ENCODE measurements around the gene GRID1.
A peak's percentile ranks its signal among the peaks of the same experiment; 100 is the strongest.
"Not testable (repeated sequence)": the region's sequence is repeated elsewhere in the genome, so short reads cannot be mapped to it uniquely, and the experiment has no call there.

GRID1 gene

GRCh38 chr10:85959239-85959638 is 407.4 kb downstream of the GRID1 start:
- Histone ChIP-seq H3K4me3 (ENCODE audit: low read length) (no peak overlapping the region), H2BK120ac (ENCODE audit: low read depth, low read length) (no peak overlapping the region), H3K4me2 (ENCODE audit: low read length) (no peak overlapping the region), H3K23ac (ENCODE audit: low read length) (no peak overlapping the region), H3K18ac (ENCODE audit: low read length) (no peak overlapping the region), H2BK15ac (replicated peaks; ENCODE audit: low read depth) (no peak overlapping the region), H4K8ac (ENCODE audit: low read depth, low read length) (no peak overlapping the region), H3K4ac (ENCODE audit: low read depth, low read length) (no peak overlapping the region), H3K79me2 (ENCODE audit: control insufficient read depth, insufficient read depth, low read length) (no peaks in the 10 kb centered on the region), H3K27ac (ENCODE audit: low read depth, low read length) (no peak overlapping the region), H3K36me3 (ENCODE audit: control insufficient read depth, insufficient read depth, low read length) (no peaks in the 10 kb centered on the region), H2AK5ac (ENCODE audit: low read length) (no peak overlapping the region), H2BK5ac (ENCODE audit: low read length) (no peak overlapping the region), H3K9ac (ENCODE audit: low read length) (no peak overlapping the region), H3K56ac (ENCODE audit: low read length) (no peak overlapping the region), H3K27me3 (ENCODE audit: insufficient read depth, low read length, poor library complexity) (no peaks in the 10 kb centered on the region), H4K5ac (ENCODE audit: low read length) (no peak overlapping the region), H3K79me1 (ENCODE audit: low read length) (no peaks in the 10 kb centered on the region), H3K4me1 (ENCODE audit: control insufficient read depth, low read depth, low read length) (no peaks in the 10 kb centered on the region)
- no peak for DNase-seq
- no CpG with 5 or more reads among the region's 3 CpGs for WGBS (ENCODE audit: extremely low coverage, insufficient coverage, low lambda C conversion rate)

DNA sequence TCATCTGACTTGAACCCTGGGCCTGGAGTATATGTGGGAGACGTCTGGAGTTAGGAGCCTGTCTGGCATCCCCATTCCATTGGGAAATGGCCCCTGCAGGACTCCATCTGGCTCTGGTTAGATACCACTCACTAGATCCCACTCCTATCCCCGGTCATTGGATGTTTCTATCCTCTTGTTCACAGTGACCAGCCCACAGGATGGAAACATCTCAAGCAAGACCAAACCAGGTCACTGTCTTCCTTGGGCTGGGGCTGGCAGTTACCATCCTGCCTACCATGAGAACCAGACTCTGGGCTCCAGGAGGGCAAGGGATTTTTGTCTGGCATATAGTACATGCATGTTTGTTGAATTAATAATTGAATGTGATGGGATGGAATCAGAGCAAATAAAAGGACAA is 415.7 kb downstream of the GRID1 start:
- no peaks in the 10 kb centered on the region for H3K27me3 ChIP-seq (ENCODE audit: insufficient read depth, low read length, poor library complexity)
- no peaks in the 10 kb centered on the region for H3K79me1 ChIP-seq (ENCODE audit: low read length)
- no peaks in the 10 kb centered on the region for H3K36me3 ChIP-seq (ENCODE audit: control insufficient read depth, insufficient read depth, low read length)
- no peak overlapping the region for H2AK5ac ChIP-seq (ENCODE audit: low read length)
- no peak overlapping the region for H4K5ac ChIP-seq (ENCODE audit: low read length)
- H4K8ac ChIP-seq (ENCODE audit: low read depth, low read length), result no peak overlapping the region
- H3K56ac ChIP-seq (ENCODE audit: low read length), result no peak overlapping the region
- H3K4ac ChIP-seq (ENCODE audit: low read depth, low read length), result no peak overlapping the region
- H3K4me1 ChIP-seq (ENCODE audit: control insufficient read depth, low read depth, low read length), result no peaks in the 10 kb centered on the region
- no peak overlapping the region for H3K18ac ChIP-seq (ENCODE audit: low read length)
- H3K79me2 ChIP-seq (ENCODE audit: control insufficient read depth, insufficient read depth, low read length), result no peaks in the 10 kb centered on the region
- no peak overlapping the region for H2BK15ac ChIP-seq (replicated peaks; ENCODE audit: low read depth)
- H2BK120ac ChIP-seq (ENCODE audit: low read depth, low read length), result no peak overlapping the region
- no peak overlapping the region for H3K9ac ChIP-seq (ENCODE audit: low read length)
- no peak overlapping the region for H3K4me3 ChIP-seq (ENCODE audit: low read length)
- no peak for DNase-seq
- H2BK5ac ChIP-seq (ENCODE audit: low read length), result no peak overlapping the region
- H3K4me2 ChIP-seq (ENCODE audit: low read length), result no peak overlapping the region
- WGBS (ENCODE audit: extremely low coverage, insufficient coverage, low lambda C conversion rate), result no CpG with 5 or more reads among the region's 2 CpGs
- no peak overlapping the region for H3K27ac ChIP-seq (ENCODE audit: low read depth, low read length)
- no peak overlapping the region for H3K23ac ChIP-seq (ENCODE audit: low read length)

- Histone ChIP-seq H3K56ac (ENCODE audit: low read length) (no peak overlapping the region), H3K27ac (ENCODE audit: low read depth, low read length) (no peak overlapping the region), H3K4me3 (ENCODE audit: low read length) (no peak overlapping the region), H2BK120ac (ENCODE audit: low read depth, low read length) (no peak overlapping the region), H2BK15ac (replicated peaks; ENCODE audit: low read depth) (no peak overlapping the region), H3K36me3 (ENCODE audit: control insufficient read depth, insufficient read depth, low read length) (no peaks in the 10 kb centered on the region), H3K27me3 (ENCODE audit: insufficient read depth, low read length, poor library complexity) (no peaks in the 10 kb centered on the region), H3K4ac (ENCODE audit: low read depth, low read length) (no peak overlapping the region), H3K4me1 (ENCODE audit: control insufficient read depth, low read depth, low read length) (no peaks in the 10 kb centered on the region), H2BK5ac (ENCODE audit: low read length) (no peak overlapping the region), H3K9ac (ENCODE audit: low read length) (no peak overlapping the region), H3K23ac (ENCODE audit: low read length) (no peak overlapping the region), H3K79me2 (ENCODE audit: control insufficient read depth, insufficient read depth, low read length) (no peaks in the 10 kb centered on the region), H2AK5ac (ENCODE audit: low read length) (no peak overlapping the region), H4K8ac (ENCODE audit: low read depth, low read length) (no peak overlapping the region), H4K5ac (ENCODE audit: low read length) (no peak overlapping the region), H3K79me1 (ENCODE audit: low read length) (no peaks in the 10 kb centered on the region), H3K18ac (ENCODE audit: low read length) (no peak overlapping the region), H3K4me2 (ENCODE audit: low read length) (no peak overlapping the region)
- DNase-seq, result no peak
- WGBS (ENCODE audit: extremely low coverage, insufficient coverage, low lambda C conversion rate), result no CpG with 5 or more reads among the region's 7 CpGs
These were observed 419.8 kb downstream of the GRID1 start for GRCh38 chr10:85946713-85947326.

- Histone ChIP-seq H3K4ac (ENCODE audit: low read depth, low read length) (no peak overlapping the region), H3K79me2 (ENCODE audit: control insufficient read depth, insufficient read depth, low read length) (no peaks in the 10 kb centered on the region), H3K4me1 (ENCODE audit: control insufficient read depth, low read depth, low read length) (no peaks in the 10 kb centered on the region), H3K23ac (ENCODE audit: low read length) (no peak overlapping the region), H4K5ac (ENCODE audit: low read length) (no peak overlapping the region), H2BK15ac (replicated peaks; ENCODE audit: low read depth) (no peak overlapping the region), H3K56ac (ENCODE audit: low read length) (no peak overlapping the region), H3K27me3 (ENCODE audit: insufficient read depth, low read length, poor library complexity) (no peaks in the 10 kb centered on the region), H3K36me3 (ENCODE audit: control insufficient read depth, insufficient read depth, low read length) (no peaks in the 10 kb centered on the region), H3K18ac (ENCODE audit: low read length) (no peak overlapping the region), H2BK5ac (ENCODE audit: low read length) (no peak overlapping the region), H3K4me3 (ENCODE audit: low read length) (no peak overlapping the region), H3K27ac (ENCODE audit: low read depth, low read length) (no peak overlapping the region), H2AK5ac (ENCODE audit: low read length) (no peak overlapping the region), H4K8ac (ENCODE audit: low read depth, low read length) (no peak overlapping the region), H2BK120ac (ENCODE audit: low read depth, low read length) (no peak overlapping the region), H3K9ac (ENCODE audit: low read length) (no peak overlapping the region), H3K79me1 (ENCODE audit: low read length) (no peaks in the 10 kb centered on the region), H3K4me2 (ENCODE audit: low read length) (no peak overlapping the region)
- DNase-seq, result peak; percentile 12
- WGBS (ENCODE audit: extremely low coverage, insufficient coverage, low lambda C conversion rate), result no CpG with 5 or more reads among the region's 1 CpG
These were observed 430.4 kb downstream of the GRID1 start for GRCh38 chr10:85936161-85936560.

DNA sequence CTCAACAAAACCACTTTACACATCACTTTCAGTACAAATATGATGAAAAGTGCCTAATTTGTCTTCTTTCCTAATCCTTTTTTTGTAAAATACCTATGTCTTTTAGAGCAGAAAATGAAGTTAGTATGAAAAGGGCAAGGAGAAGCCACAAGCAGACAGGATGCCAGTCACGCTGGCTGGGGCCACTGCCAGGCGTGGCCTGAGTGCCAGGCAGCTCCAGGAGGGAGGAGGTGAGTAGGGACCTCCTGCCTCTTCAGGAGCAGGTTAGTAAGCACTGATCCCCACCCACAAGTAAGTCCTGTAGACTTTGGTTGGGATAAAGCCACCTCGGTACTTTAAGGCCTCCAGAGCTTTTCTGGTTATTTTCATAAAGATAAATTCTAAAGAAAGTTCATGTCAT is 432.0 kb downstream of the GRID1 start:
- H3K4me3 ChIP-seq (ENCODE audit: low read length), result no peak overlapping the region
- H3K79me1 ChIP-seq (ENCODE audit: low read length), result no peaks in the 10 kb centered on the region
- no peak overlapping the region for H3K56ac ChIP-seq (ENCODE audit: low read length)
- H3K4ac ChIP-seq (ENCODE audit: low read depth, low read length), result no peak overlapping the region
- H2AK5ac ChIP-seq (ENCODE audit: low read length), result no peak overlapping the region
- H3K4me2 ChIP-seq (ENCODE audit: low read length), result no peak overlapping the region
- H3K23ac ChIP-seq (ENCODE audit: low read length), result no peak overlapping the region
- H3K79me2 ChIP-seq (ENCODE audit: control insufficient read depth, insufficient read depth, low read length), result no peaks in the 10 kb centered on the region
- H3K36me3 ChIP-seq (ENCODE audit: control insufficient read depth, insufficient read depth, low read length), result no peaks in the 10 kb centered on the region
- no peak overlapping the region for H3K27ac ChIP-seq (ENCODE audit: low read depth, low read length)
- no peaks in the 10 kb centered on the region for H3K27me3 ChIP-seq (ENCODE audit: insufficient read depth, low read length, poor library complexity)
- no peak overlapping the region for H2BK120ac ChIP-seq (ENCODE audit: low read depth, low read length)
- H4K5ac ChIP-seq (ENCODE audit: low read length), result no peak overlapping the region
- no CpG with 5 or more reads among the region's 3 CpGs for WGBS (ENCODE audit: extremely low coverage, insufficient coverage, low lambda C conversion rate)
- no peak for DNase-seq
- no peak overlapping the region for H3K18ac ChIP-seq (ENCODE audit: low read length)
- H2BK15ac ChIP-seq (replicated peaks; ENCODE audit: low read depth), result no peak overlapping the region
- H3K9ac ChIP-seq (ENCODE audit: low read length), result no peak overlapping the region
- no peaks in the 10 kb centered on the region for H3K4me1 ChIP-seq (ENCODE audit: control insufficient read depth, low read depth, low read length)
- no peak overlapping the region for H4K8ac ChIP-seq (ENCODE audit: low read depth, low read length)
- no peak overlapping the region for H2BK5ac ChIP-seq (ENCODE audit: low read length)

GRCh38 chr10:85929993-85930392 is 436.6 kb downstream of the GRID1 start:
- not testable (repeated sequence) for H3K4me2 ChIP-seq (ENCODE audit: low read length); H3K79me1 ChIP-seq (ENCODE audit: low read length); H3K27ac ChIP-seq (ENCODE audit: low read depth, low read length); H4K8ac ChIP-seq (ENCODE audit: low read depth, low read length); H3K27me3 ChIP-seq (ENCODE audit: insufficient read depth, low read length, poor library complexity); DNase-seq; H4K5ac ChIP-seq (ENCODE audit: low read length); H3K4ac ChIP-seq (ENCODE audit: low read depth, low read length); H3K4me1 ChIP-seq (ENCODE audit: control insufficient read depth, low read depth, low read length); H3K9ac ChIP-seq (ENCODE audit: low read length); H2AK5ac ChIP-seq (ENCODE audit: low read length); H3K56ac ChIP-seq (ENCODE audit: low read length); H2BK15ac ChIP-seq (replicated peaks; ENCODE audit: low read depth); H2BK5ac ChIP-seq (ENCODE audit: low read length); H3K23ac ChIP-seq (ENCODE audit: low read length); H3K4me3 ChIP-seq (ENCODE audit: low read length); H3K36me3 ChIP-seq (ENCODE audit: control insufficient read depth, insufficient read depth, low read length); H2BK120ac ChIP-seq (ENCODE audit: low read depth, low read length); H3K79me2 ChIP-seq (ENCODE audit: control insufficient read depth, insufficient read depth, low read length); H3K18ac ChIP-seq (ENCODE audit: low read length)
- no CpG with 5 or more reads among the region's 7 CpGs for WGBS (ENCODE audit: extremely low coverage, insufficient coverage, low lambda C conversion rate)
